Peyer's patch (tissue), 4 donors: Measurements from ENCODE around the gene OR9Q1.

Source experiments
- POLR2A ChIP-seq, 2 donors: fragments of 450-650 bp; IDR thresholded peaks; one replicate each; pipeline ENCODE4 v1.5.1; 2017; ENCODE audit warnings: antibody characterized with exemption in 2 of 2, mild to moderate bottlenecking in 2 of 2, moderate library complexity in 2 of 2
- TF ChIP-seq, protein P1 (sequence below), 6 experiments: fragments of 450-650 bp in 4 of 6; fragments of 200-600 bp in 2 of 6; sonication (generic) in 1 of 6; IDR thresholded peaks; one replicate each; pipeline ENCODE4 v1.5.1; 2017 to 2019; ENCODE audit warnings: antibody characterized with exemption in 6 of 6, mild to moderate bottlenecking in 3 of 6, moderate library complexity in 1 of 6

- TF ChIP-seq, protein P1, sequence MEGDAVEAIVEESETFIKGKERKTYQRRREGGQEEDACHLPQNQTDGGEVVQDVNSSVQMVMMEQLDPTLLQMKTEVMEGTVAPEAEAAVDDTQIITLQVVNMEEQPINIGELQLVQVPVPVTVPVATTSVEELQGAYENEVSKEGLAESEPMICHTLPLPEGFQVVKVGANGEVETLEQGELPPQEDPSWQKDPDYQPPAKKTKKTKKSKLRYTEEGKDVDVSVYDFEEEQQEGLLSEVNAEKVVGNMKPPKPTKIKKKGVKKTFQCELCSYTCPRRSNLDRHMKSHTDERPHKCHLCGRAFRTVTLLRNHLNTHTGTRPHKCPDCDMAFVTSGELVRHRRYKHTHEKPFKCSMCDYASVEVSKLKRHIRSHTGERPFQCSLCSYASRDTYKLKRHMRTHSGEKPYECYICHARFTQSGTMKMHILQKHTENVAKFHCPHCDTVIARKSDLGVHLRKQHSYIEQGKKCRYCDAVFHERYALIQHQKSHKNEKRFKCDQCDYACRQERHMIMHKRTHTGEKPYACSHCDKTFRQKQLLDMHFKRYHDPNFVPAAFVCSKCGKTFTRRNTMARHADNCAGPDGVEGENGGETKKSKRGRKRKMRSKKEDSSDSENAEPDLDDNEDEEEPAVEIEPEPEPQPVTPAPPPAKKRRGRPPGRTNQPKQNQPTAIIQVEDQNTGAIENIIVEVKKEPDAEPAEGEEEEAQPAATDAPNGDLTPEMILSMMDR (IDR thresholded peaks at IDR 0.05), result no peak
- TF ChIP-seq POLR2A (IDR thresholded peaks at IDR 0.05), result no peak
These were observed 140.7 kb downstream of the OR9Q1 start for GRCh38 chr11:58164389-58164788.
